HG03520 (cell line): Measurements from ENCODE around the gene MYO9B.
A peak's percentile ranks its signal among the peaks of the same experiment; 100 is the strongest.

Source experiments
- ATAC-seq: cut with Tn5 transposase; IDR thresholded peaks from one replicate; pipeline ENCODE4 v1.9.1; 2021; ENCODE audit warnings: mild to moderate bottlenecking, moderate library complexity; ENCODE audit not compliant: unreplicated experiment

MYO9B gene

GRCh38 chr19:17209126-17210036, 133.8 kb downstream of the MYO9B start:
- ATAC-seq: no peak

DNA sequence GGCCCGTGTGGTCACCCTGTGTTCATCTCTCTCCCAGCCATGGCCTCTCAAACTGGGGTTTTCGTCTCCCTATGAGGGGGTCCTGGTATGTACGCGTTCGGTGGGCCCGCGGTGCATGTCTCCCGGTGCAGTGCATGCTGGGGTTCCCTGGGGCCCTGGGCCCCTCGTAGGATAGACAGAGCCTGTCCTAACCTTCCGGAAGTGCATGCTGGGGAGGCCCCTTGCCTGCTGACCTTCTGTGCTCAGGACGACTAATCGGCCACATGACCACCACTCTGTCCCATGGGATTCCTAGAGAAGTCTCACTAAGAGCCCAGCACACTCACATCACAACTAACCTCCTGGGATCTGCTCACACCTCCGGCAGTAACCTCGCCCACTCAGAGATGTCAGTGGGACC, 134.7 kb downstream of the MYO9B start:
- ATAC-seq: no peak

DNA sequence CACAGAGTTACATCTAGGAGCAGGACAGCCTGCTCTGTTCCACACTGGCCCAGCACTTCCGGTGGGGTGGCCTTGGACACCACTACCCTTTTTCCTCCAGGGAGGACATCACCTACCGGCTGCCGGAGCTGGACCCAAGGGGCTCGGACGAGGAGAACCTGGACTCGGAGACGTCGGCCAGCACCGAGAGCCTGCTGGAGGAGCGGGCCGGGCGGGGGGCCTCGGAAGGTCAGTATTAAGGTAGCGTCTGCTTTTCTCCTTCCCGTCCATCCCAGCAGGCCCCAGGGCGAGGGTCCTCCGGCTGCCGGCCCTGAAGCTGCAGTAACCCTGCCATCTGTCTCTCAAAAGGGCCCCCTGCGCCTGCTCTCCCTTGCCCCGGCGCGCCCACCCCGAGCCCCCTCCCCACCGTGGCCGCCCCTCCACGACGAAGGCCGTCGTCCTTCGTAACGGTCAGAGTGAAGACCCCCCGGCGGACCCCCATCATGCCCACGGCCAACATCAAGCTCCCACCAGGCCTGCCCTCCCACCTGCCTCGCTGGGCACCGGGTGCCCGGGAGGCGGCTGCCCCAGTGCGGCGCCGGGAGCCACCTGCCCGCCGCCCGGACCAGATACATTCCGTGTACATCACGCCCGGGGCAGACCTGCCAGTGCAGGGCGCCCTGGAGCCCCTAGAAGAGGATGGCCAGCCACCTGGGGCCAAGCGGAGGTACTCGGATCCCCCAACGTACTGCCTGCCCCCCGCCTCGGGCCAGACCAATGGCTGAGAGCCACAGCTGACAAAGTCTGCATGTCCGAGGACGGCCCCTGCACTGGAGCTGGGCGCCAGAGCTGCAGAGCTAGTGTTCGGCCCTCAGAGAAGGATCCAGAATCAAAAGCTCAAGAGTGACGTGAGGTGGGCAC, 136.2 kb downstream of the MYO9B start:
- no peak for ATAC-seq

DNA sequence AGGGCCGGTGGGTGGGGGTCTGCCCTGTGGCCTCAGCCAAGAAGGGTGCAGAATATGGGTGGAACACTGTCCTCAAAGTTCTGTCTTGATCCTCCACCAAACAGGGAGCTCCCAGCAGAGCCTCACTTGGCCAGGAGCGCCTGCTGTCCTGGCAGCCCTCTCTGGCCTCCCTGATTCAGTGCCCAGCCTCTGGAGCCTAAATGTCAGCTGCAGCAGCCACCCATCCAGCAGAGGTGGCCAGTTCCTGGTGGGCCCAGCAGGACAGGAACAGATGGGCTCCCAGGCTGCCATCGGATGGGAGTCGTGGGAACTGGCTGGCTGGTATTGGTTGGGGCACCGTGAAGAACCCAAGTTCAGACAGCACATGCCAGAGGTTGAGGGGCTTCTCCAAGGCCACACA, 137.8 kb downstream of the MYO9B start:
- ATAC-seq: no peak

GRCh38 chr19:17214508-17215126, 139.0 kb downstream of the MYO9B start:
- no peak for ATAC-seq

DNA sequence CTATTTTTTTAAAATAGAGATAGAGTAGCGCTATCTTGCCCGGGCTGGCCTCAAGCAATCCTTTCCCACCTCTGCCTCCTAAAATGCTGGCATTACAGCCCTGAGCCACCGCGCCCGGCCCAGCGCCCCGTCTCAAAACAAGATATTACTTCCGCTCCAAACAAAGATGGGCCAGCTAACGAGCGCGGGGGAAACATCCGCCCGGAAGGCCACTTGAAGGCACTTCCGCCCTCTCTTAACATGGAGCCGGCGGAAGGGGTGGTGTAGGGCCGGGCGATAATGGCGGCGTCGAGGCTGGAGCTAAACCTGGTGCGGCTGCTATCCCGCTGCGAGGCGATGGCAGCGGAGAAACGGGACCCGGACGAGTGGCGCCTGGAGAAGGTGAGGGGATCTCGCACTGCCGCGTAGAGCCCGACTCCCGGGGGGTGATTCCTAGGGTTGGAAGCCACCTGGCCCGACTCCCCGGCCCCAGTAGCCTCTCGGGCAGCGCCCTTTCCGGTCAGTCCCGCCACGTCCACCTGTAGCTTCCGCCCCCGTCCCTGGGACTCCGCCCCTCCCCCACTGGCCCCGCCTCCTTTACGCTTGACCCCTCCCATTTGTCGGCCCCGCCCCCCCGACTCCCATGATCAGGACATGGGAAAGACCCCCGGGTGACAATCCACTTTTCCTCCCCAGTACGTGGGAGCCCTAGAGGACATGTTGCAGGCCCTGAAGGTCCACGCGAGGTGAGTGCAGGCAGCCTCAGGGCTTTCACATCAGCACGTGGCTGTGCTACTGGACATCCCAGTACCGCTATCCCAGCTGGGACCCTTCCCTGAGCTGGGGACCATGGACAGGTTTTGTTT, 139.8 kb downstream of the MYO9B start, which contains the start of gene USE1:
USE1 (plus strand) TSS at position 231 of the 845 bp plus-strand sequence; CDS start at position 280, 49 bp downstream.
- peak; percentile 70 for ATAC-seq

DNA sequence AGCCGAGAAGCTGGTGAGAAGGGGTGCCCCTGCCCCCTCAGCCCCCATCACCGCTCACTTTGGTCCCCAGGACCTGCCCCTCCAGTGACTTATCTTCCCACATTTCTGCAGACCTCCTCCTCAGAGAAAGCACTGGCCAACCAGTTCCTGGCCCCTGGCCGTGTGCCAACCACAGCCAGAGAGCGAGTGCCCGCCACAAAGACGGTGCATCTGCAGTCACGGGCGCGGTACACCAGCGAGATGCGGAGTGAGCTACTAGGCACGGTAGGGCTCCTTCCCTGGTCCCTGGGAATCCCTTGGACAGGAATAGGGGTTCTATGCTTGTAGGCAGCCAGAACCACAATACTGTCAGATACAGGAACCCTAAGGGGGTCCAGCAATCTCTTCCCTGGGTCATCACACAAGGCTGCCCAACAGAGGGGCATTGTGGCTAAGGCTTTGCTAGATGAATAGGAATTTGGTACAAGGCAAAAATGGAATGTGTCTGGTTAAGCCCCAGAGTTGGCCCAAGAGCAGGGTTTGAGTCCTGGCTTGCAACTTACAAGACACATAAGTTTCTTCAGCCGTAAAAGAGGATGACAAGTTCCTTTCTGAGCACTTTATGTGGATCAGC, 140.6 kb downstream of the MYO9B start:
- ATAC-seq: no peak

DNA sequence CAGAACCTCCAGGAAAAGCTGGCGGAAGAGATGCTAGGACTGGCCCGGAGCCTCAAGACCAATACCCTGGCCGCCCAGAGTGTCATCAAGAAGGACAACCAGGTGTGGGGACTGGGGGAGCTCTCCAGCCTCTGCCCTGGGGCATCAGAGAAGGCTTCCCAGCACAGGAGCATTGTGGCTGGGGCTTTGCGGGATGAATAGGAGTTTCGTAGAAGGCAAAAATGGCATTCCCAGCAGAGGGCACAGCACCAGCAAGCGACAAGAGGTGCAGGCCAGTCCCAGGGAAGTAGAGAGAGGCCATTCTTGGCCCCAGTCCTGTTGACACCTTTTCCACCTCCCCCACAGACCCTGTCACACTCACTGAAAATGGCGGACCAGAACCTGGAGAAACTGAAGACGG, 143.7 kb downstream of the MYO9B start:
- no peak for ATAC-seq

- no peak for ATAC-seq
These were observed 144.7 kb downstream of the MYO9B start for GRCh38 chr19:17220207-17220758.

DNA sequence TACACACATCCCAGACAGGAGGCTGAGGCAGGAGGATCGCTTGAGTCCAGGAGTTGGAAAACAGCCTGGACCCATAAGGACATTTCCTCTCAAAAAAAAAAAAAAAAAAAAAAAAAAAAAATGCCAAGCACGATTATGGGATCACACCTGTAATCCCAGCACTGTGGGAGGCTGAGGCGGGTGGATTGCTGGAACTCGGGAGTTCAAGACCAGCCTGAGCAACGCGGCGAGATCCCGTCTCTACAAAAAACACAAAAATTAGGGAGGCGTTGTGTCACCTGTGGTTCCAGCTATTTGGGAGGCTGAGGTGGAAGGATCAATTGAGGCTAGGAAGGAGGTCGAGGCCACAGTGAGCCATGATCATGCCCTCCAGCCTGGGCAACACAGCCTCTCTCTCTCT, 149.5 kb downstream of the MYO9B start:
- no peak for ATAC-seq

- ATAC-seq: peak; percentile 85
These were observed 150.7 kb downstream of the MYO9B start, which contains the start of gene OCEL1 for GRCh38 chr19:17226002-17226933. TSS of gene OCEL1 (plus strand) at chr19:17226226. CDS start at chr19:17226248, 22 bp downstream.

GRCh38 chr19:17227798-17228367, 152.3 kb downstream of the MYO9B start:
- ATAC-seq: no peak

DNA sequence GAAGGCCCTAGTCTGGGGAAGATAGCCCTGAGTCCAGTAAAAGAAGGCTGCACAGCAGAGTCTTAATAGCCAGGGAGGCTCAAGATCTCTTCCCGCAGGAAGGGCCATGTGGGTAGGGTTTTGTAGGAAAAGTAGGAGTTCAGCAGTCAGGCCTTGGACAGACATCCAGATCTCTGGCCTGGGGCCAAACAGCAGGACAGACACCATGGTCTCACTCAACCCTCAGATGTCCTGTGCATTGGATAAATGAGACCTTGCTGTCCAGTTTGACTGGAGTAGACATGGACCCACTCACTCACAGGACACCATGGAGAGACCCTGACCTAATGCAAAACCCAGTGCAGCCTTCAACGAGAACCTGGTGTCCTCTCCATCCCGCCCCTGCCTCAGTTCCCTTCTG, 154.3 kb downstream of the MYO9B start:
- ATAC-seq: no peak

- no peak for ATAC-seq
These were observed 156.7 kb downstream of the MYO9B start for GRCh38 chr19:17232258-17232657.

- peak; percentile 27 for ATAC-seq
These were observed 159.3 kb downstream of the MYO9B start for GRCh38 chr19:17234911-17235299.

- ATAC-seq: peak; percentile 60
These were observed 159.9 kb downstream of the MYO9B start for GRCh38 chr19:17235300-17235970.

- ATAC-seq: no peak
These were observed 160.6 kb downstream of the MYO9B start for GRCh38 chr19:17235971-17236777.
